NT2/D1 (cell line): ENCODE data around the gene PPFIBP1.

ENCODE experiments used
- YY1 ChIP-seq: IDR thresholded peaks from 2 replicates; pipeline ENCODE4 v1.6.1; 2011; ENCODE audit not compliant: insufficient read length, insufficient read depth
- ZNF274 ChIP-seq: IDR thresholded peaks from 2 replicates; pipeline ENCODE4 v1.6.1; 2011; ENCODE audit warnings: mild to moderate bottlenecking, low read depth, low read length

- no peak for TF ChIP-seq YY1
- TF ChIP-seq ZNF274: no peak
Measured at GRCh38 chr12:27639265-27639664, 115.3 kb downstream of the PPFIBP1 start.
